ENCODE results near the gene MED10. TPM values are rescaled to one million over a fixed set of nuclear protein-coding genes. Genes with fewer than 3 reads are reported as not detected.

The MED10 gene
- total RNA-seq, 1 experiment from 2014 or later, result 97.9 TPM

- no peaks in the 10 kb centered on the region for H3K27me3 ChIP-seq
- H3K9me3 ChIP-seq, result no peaks in the 10 kb centered on the region
- H3K4me3 ChIP-seq, result no peak overlapping the region
- no peak for DNase-seq
- no peaks in the 10 kb centered on the region for H3K36me3 ChIP-seq
These were observed 30.7 kb downstream of the MED10 start for GRCh38 chr5:6347673-6348072.

- no peak overlapping the region for H3K4me3 ChIP-seq
- DNase-seq, result no peak
- H3K27me3 ChIP-seq, result no peaks in the 10 kb centered on the region
- no peaks in the 10 kb centered on the region for H3K36me3 ChIP-seq
- no peaks in the 10 kb centered on the region for H3K9me3 ChIP-seq
These were observed 31.2 kb downstream of the MED10 start for GRCh38 chr5:6347165-6347564.

- H3K36me3 ChIP-seq, result no peaks in the 10 kb centered on the region
- no peaks in the 10 kb centered on the region for H3K27me3 ChIP-seq
- H3K4me3 ChIP-seq, result no peak overlapping the region
These were observed 33.8 kb downstream of the MED10 start for GRCh38 chr5:6344593-6344989.

GRCh38 chr5:6343951-6344592 lies 34.3 kb downstream of the MED10 start:
- Histone ChIP-seq H3K27me3 (no peaks in the 10 kb centered on the region), H3K4me3 (no peak overlapping the region), H3K9me3 (no peaks in the 10 kb centered on the region), H3K36me3 (no peaks in the 10 kb centered on the region)
- DNase-seq, result no peak

More at GRCh38 chr5:6344593-6344989, 33.8 kb downstream of the MED10 start:
- no peak for DNase-seq
- H3K9me3 ChIP-seq, result no peaks in the 10 kb centered on the region

GRCh38 chr5:6342689-6343315 lies 35.5 kb downstream of the MED10 start:
- Histone ChIP-seq H3K36me3 (no peaks in the 10 kb centered on the region), H3K27me3 (no peaks in the 10 kb centered on the region), H3K4me3 (no peak overlapping the region), H3K9me3 (no peaks in the 10 kb centered on the region)
- no peak for DNase-seq

GRCh38 chr5:6340100-6340499 lies 38.2 kb downstream of the MED10 start:
- Histone ChIP-seq H3K9me3 (no peaks in the 10 kb centered on the region), H3K4me3 (no peak overlapping the region), H3K36me3 (no peaks in the 10 kb centered on the region), H3K27me3 (no peaks in the 10 kb centered on the region)
- DNase-seq, result no peak

GRCh38 chr5:6338871-6339270 lies 39.5 kb downstream of the MED10 start:
- Histone ChIP-seq H3K27me3 (no peaks in the 10 kb centered on the region), H3K9me3 (no peaks in the 10 kb centered on the region), H3K36me3 (no peaks in the 10 kb centered on the region)

GRCh38 chr5:6338135-6338534 lies 40.2 kb downstream of the MED10 start:
- Histone ChIP-seq H3K27me3 (no peaks in the 10 kb centered on the region), H3K36me3 (no peaks in the 10 kb centered on the region), H3K9me3 (no peaks in the 10 kb centered on the region), H3K4me3 (no peak overlapping the region)
- DNase-seq, result no peak

More at GRCh38 chr5:6338871-6339270, 39.5 kb downstream of the MED10 start:
- no peak overlapping the region for H3K4me3 ChIP-seq
- no peak for DNase-seq

- no peaks in the 10 kb centered on the region for H3K27me3 ChIP-seq
- peaks cover 4% of the 10 kb centered on the region for H3K9me3 ChIP-seq
- H3K4me3 ChIP-seq, result no peak overlapping the region
- H3K36me3 ChIP-seq, result no peaks in the 10 kb centered on the region
- no peak for DNase-seq
These were observed 45.0 kb downstream of the MED10 start for GRCh38 chr5:6333182-6333905.

- Histone ChIP-seq H3K4me3 (no peak overlapping the region), H3K36me3 (no peaks in the 10 kb centered on the region), H3K27me3 (no peaks in the 10 kb centered on the region), H3K9me3 (peaks cover 4% of the 10 kb centered on the region)
- DNase-seq, result peak; percentile 40
These were observed 50.2 kb downstream of the MED10 start for GRCh38 chr5:6328173-6328572.

GRCh38 chr5:6326776-6327175 lies 51.6 kb downstream of the MED10 start:
- no peak for DNase-seq
- Histone ChIP-seq H3K36me3 (no peaks in the 10 kb centered on the region), H3K27me3 (no peaks in the 10 kb centered on the region), H3K9me3 (peaks cover 4% of the 10 kb centered on the region), H3K4me3 (no peak overlapping the region)

GRCh38 chr5:6322163-6322713 lies 56.1 kb downstream of the MED10 start:
- no peaks in the 10 kb centered on the region; the same call in 1 of the 2 replicates for H3K27me3 ChIP-seq
- no peak for DNase-seq
- H3K9me3 ChIP-seq, result no peaks in the 10 kb centered on the region
- H3K4me3 ChIP-seq, result no peak overlapping the region
- no peaks in the 10 kb centered on the region for H3K36me3 ChIP-seq

Other genes with a start within 250 kb of the MED10 start
- gene UBE2QL1, start 70.3 kb upstream of the MED10 start, total RNA-seq (2014; rRNA removed; shearing (Covaris generic); ENCODE audit: low replicate concordance), result not detected in 2 replicates

Data from MG63 (cell line).